NCI-H774 (cell line): Measurements from ENCODE around the gene GOLIM4.
"Not testable (repeated sequence)": the region's sequence is repeated elsewhere in the genome, so short reads cannot be mapped to it uniquely, and the experiment has no call there.

Experiments
- DNase-seq: peaks from one replicate; lab custom pipeline; 2025; lab: John Stamatoyannopoulos, UW

Gene GOLIM4

GRCh38 chr3:168095611-168096209 is at the start of gene GOLIM4:
TSS of gene GOLIM4 (minus strand) at chr3:168095924. CDS start at chr3:168095285, 639 bp downstream.
- DNase-seq: peak; percentile 98

DNA sequence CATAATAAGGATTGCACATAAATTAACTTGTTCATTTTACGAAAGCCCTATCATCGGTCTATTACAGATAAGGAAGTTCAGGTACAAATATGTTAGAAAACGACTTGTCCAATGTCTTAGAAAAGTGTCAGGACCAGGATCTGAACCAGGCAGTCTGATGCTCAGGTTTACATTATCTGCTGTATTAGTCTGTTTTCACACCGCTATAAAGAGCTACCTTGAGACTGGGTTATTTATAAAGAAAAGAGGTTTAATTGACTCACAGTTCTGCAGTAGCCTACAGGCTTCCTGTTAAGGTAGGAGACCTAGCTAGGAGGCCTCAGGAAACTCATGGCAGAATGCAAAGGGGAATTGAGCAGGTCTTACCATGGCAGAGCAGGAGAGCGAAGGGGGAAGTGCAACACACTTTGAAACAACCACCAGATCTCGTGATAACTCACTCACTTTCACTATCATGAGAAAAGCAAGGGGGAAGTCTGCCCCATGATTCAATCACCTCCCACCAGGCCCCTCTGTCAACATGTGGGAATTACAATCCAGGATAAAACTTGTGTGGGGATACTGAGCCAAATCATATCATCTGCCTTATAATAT is 45.8 kb upstream of the GOLIM4 start:
- no peak for DNase-seq

GRCh38 chr3:168139947-168140346 is 44.2 kb upstream of the GOLIM4 start:
- DNase-seq: no peak

GRCh38 chr3:168138421-168138820 is 42.7 kb upstream of the GOLIM4 start:
- DNase-seq: no peak

DNA sequence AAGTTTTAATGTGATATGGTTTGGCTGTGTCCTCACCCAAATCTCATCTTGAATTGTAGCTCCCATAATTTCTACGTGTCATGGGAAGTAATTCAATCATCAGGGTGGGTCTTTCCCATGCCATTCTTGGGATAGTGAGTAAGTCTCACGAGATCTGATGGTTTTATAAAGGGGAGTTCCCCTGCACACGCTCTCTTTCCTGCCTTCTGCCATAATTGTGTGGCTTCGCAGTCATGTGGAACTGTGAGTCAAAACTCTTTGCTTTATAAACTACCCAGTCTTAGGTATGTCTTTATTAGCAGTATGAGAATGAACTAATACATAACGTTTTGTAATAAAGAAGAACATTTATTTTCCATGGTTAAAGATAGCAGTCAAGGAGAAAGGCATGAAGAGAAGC is 39.2 kb upstream of the GOLIM4 start:
- DNase-seq: no peak

DNA sequence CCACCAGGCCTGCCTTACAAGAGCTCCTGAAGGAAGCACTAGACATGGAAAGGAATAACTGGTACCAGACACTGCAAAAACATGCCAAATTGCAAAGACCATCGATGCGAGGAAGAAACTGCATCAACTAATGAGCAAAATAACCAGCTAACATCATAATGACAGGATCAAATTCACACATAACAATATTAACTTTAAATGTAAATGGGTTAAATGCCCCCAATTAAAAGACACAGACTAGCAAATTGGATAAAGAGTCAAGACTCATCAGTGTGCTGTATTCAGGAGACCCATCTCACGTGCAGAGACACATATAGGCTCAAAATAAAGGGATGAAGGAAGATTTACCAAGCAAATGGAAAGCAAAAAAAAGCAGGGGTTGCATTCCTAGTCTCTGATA is 34.5 kb upstream of the GOLIM4 start:
- DNase-seq: not testable (repeated sequence)

DNA sequence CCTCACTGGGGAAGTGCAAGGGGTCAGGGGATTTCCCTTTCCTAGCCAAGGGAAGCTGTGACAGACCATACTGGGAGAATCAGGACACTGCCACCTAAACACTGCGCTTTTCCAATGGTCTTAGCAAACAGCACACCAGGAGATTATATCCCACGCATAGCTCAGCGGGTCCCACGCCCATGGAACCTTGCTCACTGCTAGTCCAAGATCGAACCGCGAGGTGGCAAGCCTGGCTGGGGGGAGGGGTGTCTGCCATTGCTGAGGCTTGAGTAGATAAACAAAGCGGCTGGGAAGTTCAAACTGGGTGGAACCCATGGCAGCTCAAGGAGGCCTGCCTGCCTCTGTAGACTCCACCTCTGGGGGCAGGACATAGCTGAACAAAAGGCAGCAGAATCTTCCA is 32.7 kb upstream of the GOLIM4 start:
- not testable (repeated sequence) for DNase-seq

- no peak for DNase-seq
These were observed 31.7 kb upstream of the GOLIM4 start for GRCh38 chr3:168127466-168127865.

- no peak for DNase-seq
These were observed 29.1 kb upstream of the GOLIM4 start for GRCh38 chr3:168124791-168125190.

DNA sequence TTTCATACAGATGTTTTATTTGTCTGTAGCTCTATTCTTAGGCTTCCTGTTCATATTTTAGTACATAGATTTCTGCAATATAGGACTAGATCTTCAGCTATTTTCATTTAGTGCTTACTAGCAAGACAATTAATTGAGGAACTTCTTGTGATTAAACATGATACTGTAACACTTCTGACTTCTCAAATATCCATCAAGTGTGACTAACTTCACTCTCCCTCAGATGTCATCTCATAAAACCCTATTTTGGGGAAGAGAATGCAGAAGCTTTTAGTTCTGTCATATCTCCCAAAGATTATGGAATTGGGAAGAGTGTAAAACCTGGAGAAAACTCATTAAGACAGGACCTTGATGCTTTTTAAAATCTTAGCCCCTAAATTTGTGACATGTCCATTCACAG is 28.6 kb upstream of the GOLIM4 start:
- DNase-seq: no peak

DNA sequence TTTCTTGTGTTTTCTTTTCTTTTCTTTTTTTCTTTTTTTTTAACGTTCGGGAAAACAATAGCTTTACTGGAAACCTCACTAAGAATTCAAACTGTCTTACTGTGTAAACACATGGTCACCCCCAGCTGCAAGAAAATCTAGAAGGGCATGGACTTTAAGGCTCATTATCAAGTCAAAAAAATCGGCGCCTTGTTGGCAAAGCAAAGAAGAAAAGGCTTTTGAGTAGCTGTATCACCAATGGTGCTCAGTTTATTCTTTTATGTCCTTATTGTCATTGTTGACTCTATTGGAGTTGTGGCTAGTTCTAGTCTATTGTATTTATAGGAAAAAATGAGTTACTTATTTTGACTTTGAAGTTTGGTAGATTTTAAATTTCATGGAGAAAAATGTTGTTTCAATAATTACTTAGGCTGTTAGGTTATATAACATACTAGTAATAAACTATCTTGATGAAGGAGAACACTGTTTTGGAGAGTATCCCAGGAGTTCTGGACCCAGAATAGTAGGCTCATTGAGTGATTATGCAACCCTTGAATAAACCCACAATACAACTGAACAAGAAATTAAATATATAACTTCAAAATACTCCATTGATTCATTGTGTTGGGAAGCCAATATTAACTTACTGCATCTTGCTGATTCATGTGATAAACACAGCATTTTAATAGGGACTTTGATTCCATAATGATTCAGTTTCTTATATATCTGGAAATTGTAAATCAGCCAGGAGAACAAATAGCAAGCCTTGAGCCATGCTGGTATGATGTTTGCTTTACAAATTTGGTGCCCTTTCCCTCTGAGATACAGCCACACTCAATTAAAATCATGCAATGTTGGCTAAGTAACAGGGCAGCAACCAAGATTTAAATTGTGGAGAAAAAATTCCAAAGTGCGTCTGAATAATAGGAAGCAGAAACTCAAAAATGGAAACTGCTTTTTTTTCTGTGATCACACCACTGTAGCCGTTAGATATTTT is 27.8 kb upstream of the GOLIM4 start:
- no peak for DNase-seq

DNA sequence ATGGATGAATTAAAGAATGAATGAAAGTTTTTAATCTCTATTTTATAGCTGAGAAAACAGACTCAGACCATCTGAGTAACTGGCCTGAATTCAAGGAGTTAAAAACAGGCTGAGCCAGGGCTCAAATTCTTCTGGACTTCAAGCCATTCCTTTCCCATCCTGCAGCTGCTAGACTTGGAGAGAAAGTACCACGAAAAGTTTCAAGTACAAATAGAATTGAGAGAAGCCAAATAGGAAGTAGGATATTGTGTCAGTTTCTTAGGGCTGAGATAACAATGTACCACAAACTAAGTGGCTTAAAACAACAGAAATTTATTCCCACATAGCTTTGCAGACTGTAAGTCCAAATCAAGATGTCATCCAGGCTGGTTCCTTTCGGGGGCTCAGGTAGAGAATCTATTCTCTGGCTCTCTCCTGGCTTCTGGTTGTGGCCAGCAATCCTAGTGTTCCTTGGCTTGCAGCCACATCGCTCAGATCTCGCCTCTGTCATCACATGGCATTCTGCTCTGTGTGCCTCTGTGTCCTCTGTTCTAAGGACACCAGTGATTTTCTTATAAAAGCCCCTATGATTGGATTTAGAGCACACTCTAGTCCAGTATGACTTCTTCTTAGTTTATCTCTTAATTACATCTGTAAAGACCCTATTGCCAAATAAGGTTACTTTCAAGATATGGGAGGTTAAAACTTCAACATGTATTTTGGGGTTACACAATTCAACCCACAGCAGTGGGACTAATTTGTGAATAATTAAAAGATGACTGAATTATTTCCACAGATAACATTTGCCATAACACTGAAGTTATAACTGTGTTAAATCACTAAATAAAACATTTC is 25.7 kb upstream of the GOLIM4 start:
- DNase-seq: no peak

DNA sequence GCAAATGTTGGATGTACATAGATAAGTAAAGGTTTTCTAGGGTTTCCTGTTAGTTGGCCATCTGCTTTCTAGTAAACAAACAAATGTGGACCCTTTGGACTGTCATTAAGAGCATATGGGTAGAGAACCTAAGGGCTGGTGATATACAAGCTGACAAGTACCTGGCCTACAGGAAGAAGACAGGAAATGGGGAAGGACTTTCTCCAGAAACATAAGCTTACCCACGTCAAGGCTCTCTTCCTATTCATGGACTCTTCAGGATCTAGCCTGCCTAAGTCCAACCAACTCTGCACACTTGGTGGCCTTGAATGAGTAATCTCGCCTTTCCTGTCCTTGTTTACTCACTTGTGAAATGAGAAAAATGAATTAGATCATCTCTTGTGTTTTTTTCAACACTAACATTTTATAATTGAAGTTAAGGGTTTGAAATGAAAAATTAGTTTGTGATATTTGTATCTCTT is 22.2 kb upstream of the GOLIM4 start:
- no peak for DNase-seq

DNA sequence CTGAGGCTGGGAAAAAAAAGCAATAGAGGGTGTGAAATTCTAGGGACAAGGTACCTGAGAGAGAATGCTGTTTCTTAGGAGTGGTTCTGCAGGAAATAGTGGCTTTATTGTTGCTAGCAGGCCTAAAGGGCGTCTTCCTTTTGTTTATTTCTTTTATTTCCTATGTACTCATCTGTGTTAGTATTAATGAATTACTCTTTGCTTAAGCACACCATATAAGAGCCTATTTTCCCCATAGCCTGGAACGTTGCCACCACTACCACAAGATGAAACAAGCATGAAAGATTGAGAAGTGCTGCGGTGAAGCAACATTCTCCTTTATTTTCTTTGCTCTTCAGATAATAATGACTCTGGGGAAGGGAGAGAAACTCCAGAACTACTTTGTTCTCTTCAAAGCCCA is 21.3 kb upstream of the GOLIM4 start:
- peak; percentile 32 for DNase-seq

DNA sequence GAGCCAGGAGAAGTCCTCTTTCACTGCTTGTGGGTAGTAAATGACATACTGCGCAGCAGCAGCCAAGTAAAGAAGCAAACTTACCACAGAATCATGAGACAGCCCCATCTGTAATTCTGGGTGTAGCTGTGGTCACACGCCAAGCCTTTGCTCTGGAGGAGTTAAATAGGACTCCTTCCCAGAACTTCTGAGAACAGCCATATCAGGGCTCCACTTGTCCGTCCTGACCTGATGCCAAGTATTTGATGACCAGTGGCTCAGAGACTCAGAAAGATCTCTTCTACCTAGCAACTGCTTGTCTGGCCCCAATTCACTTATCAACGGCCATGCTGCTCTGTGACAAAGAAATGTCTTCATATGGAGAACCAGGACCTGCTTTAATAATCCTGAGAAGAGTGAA is 20.6 kb upstream of the GOLIM4 start:
- DNase-seq: no peak

DNA sequence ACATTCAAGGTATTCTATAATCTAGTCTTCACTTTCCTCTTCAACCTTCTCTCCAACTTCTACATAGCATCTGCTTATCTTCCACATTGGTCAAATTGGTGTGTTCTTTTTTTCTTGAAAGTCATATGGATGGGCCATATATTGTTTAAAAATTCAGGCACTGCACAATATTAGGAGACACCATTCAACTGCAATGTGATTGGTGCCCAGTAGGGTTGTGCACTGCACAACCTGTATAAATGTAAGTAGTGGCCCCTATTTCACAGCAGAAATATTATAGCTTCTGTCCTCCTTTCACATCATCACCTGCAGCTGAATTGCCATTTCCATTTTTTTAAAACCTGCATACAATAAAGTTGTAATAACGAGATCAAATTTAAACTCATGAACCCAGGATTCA is 18.1 kb upstream of the GOLIM4 start:
- DNase-seq: no peak

GRCh38 chr3:168112894-168113293 is 17.2 kb upstream of the GOLIM4 start:
- no peak for DNase-seq

DNA sequence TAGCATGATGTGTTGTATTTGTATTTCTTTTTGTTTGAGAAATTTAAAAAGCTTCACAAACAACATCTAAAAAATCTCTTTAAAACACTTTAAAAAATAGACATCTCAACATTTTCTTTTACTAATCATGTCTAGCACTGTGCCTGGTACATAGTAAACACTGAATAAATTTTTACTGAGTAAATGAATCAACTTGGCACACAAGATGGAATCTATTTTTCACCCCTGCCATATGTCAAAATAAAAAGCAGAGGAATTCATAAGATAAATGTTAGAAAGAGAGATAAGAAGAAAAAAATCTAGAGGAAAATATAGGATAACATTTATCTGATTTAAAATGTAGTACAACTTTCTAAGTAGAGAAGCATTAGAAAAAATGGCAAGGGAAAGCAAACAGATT is 8.6 kb upstream of the GOLIM4 start:
- DNase-seq: no peak

- DNase-seq: no peak
These were observed 7.1 kb upstream of the GOLIM4 start for GRCh38 chr3:168102735-168103410.

- no peak for DNase-seq
These were observed 5.2 kb upstream of the GOLIM4 start for GRCh38 chr3:168100777-168101492.

GRCh38 chr3:168097381-168097780 is 1.7 kb upstream of the GOLIM4 start:
- no peak for DNase-seq
